HEK293 (cell line): ENCODE results near the gene PARD3B.

Experiments
- ATF2 ChIP-seq: fragments of 450-650 bp; formaldehyde crosslinking; IDR thresholded peaks from 2 replicates; pipeline ENCODE4 v1.5.1; 2016; ENCODE audit warnings: missing biosample characterization, missing genetic modification characterization, low read depth
- EGR2 ChIP-seq: fragments of 450-650 bp; formaldehyde crosslinking; IDR thresholded peaks from 2 replicates; pipeline ENCODE4 v1.5.1; 2016; ENCODE audit warnings: low read depth, missing biosample characterization, missing genetic modification characterization
- HOXC10 ChIP-seq: sonication (generic); formaldehyde crosslinking; IDR thresholded peaks from 2 replicates; pipeline ENCODE4 v1.8.1; 2023; ENCODE audit warnings: mild to moderate bottlenecking, missing genetic modification reagents
- IKZF3 ChIP-seq: fragments of 450-650 bp; IDR thresholded peaks from 2 replicates; pipeline ENCODE4 v1.5.0; 2018; ENCODE audit warnings: missing biosample characterization, mild to moderate bottlenecking, missing genetic modification characterization, moderate library complexity
- SETDB1 ChIP-seq: IDR thresholded peaks from one replicate; pipeline ENCODE4 v1.6.1; 2017; ENCODE audit warnings: mild to moderate bottlenecking, low read length, moderate library complexity, mixed read lengths; ENCODE audit not compliant: insufficient read length
- YY2 ChIP-seq: fragments of 450-650 bp; formaldehyde crosslinking; IDR thresholded peaks from 2 replicates; pipeline ENCODE4 v1.5.1; 2016; ENCODE audit warnings: missing biosample characterization, missing genetic modification characterization
- ZBTB11 ChIP-seq: fragments of 450-650 bp; formaldehyde crosslinking; conservative IDR thresholded peaks from 2 replicates; pipeline ENCODE4 v1.5.1; 2016; ENCODE audit warnings: low read depth, missing biosample characterization, missing genetic modification characterization
- ZBTB17 ChIP-seq: fragments of 450-650 bp; formaldehyde crosslinking; IDR thresholded peaks from 2 replicates; pipeline ENCODE4 v1.5.1; 2016; ENCODE audit warnings: missing biosample characterization, missing genetic modification characterization
- ZBTB49 ChIP-seq: fragments of 450-650 bp; formaldehyde crosslinking; IDR thresholded peaks from 2 replicates; pipeline ENCODE4 v1.5.1; 2016; ENCODE audit warnings: missing biosample characterization, missing genetic modification characterization, low read depth
- ZNF16 ChIP-seq: fragments of 450-650 bp; formaldehyde crosslinking; IDR thresholded peaks from 2 replicates; pipeline ENCODE4 v1.5.1; 2016; ENCODE audit warnings: low read depth, missing biosample characterization, missing genetic modification characterization
- ZNF19 ChIP-seq: fragments of 450-650 bp; formaldehyde crosslinking; IDR thresholded peaks from 2 replicates; pipeline ENCODE4; 2016; ENCODE audit warnings: missing biosample characterization, missing genetic modification characterization, low read depth
- ZNF239 ChIP-seq: fragments of 450-650 bp; formaldehyde crosslinking; IDR thresholded peaks from 2 replicates; pipeline ENCODE4 v1.5.1; 2016; ENCODE audit warnings: missing biosample characterization, missing genetic modification characterization
- ZNF280C ChIP-seq: fragments of 450-650 bp; formaldehyde crosslinking; IDR thresholded peaks from 2 replicates; pipeline ENCODE4 v1.5.1; 2016; ENCODE audit warnings: missing biosample characterization, missing genetic modification characterization
- ZNF600 ChIP-seq: fragments of 450-650 bp; formaldehyde crosslinking; IDR thresholded peaks from 2 replicates; pipeline ENCODE4 v1.5.1; 2016; ENCODE audit warnings: missing biosample characterization, missing genetic modification characterization
- ZNF621 ChIP-seq: fragments of 450-650 bp; formaldehyde crosslinking; IDR thresholded peaks from 2 replicates; pipeline ENCODE4 v1.5.1; 2017; ENCODE audit warnings: missing biosample characterization, missing genetic modification characterization
- ZNF664 ChIP-seq: fragments of 450-650 bp; formaldehyde crosslinking; IDR thresholded peaks from 2 replicates; pipeline ENCODE4 v1.5.1; 2016; ENCODE audit warnings: missing biosample characterization, missing genetic modification characterization
- ZNF670 ChIP-seq: fragments of 450-650 bp; formaldehyde crosslinking; IDR thresholded peaks from 2 replicates; pipeline ENCODE4 v1.5.1; 2016; ENCODE audit warnings: missing biosample characterization, missing genetic modification characterization, low read depth
- ZSCAN23 ChIP-seq: fragments of 450-650 bp; formaldehyde crosslinking; IDR thresholded peaks from 2 replicates; pipeline ENCODE4 v1.5.1; 2016; ENCODE audit warnings: missing biosample characterization, missing genetic modification characterization
- ZSCAN4 ChIP-seq: fragments of 450-650 bp; formaldehyde crosslinking; IDR thresholded peaks from 2 replicates; pipeline ENCODE4 v1.5.1; 2017; ENCODE audit warnings: missing biosample characterization, missing genetic modification characterization
- TF ChIP-seq, protein P1 (sequence below): fragments of 450-650 bp; formaldehyde crosslinking; IDR thresholded peaks from 2 replicates; pipeline ENCODE4 v1.5.1; 2016; ENCODE audit warnings: missing biosample characterization, missing genetic modification characterization
- TF ChIP-seq, protein P2 (sequence below): fragments of 450-650 bp; formaldehyde crosslinking; IDR thresholded peaks from 2 replicates; pipeline ENCODE4 v1.5.1; 2016; ENCODE audit warnings: missing biosample characterization, missing genetic modification characterization
- TF ChIP-seq, protein P3 (sequence below): fragments of 450-650 bp; formaldehyde crosslinking; IDR thresholded peaks from 2 replicates; pipeline ENCODE4 v1.5.1; 2016; ENCODE audit warnings: missing biosample characterization, missing genetic modification characterization

The PARD3B gene

GRCh38 chr2:205610437-205610836 is 1065.2 kb downstream of the PARD3B start (continued):
- TF ChIP-seq ATF2 (tag by site-specific recombination) (no peak), ZNF670 (tag by site-specific recombination) (no peak), IKZF3 (tag by site-specific recombination) (peak; percentile 47; the same call in 1 of the 2 replicates), YY2 (tag by site-specific recombination) (no peak), ZNF19 (tag by site-specific recombination) (no peak), ZSCAN23 (tag by site-specific recombination) (no peak), ZNF600 (no peak), ZBTB17 (no peak), ZNF664 (tag by site-specific recombination) (peak; percentile 78), SETDB1 (no peak), ZNF16 (tag by site-specific recombination) (no peak), ZBTB49 (tag by site-specific recombination) (no peak), ZSCAN4 (tag by site-specific recombination) (no peak), ZBTB11 (tag by site-specific recombination) (peak; percentile 41; the same call in 1 of the 2 replicates), ZNF621 (tag by site-specific recombination) (no peak), EGR2 (no peak; the same call in 1 of the 2 replicates), ZNF239 (no peak), ZNF280C (tag by site-specific recombination) (no peak), HOXC10 (CRISPR knock-in tag) (no peak)
- TF ChIP-seq, protein P1, sequence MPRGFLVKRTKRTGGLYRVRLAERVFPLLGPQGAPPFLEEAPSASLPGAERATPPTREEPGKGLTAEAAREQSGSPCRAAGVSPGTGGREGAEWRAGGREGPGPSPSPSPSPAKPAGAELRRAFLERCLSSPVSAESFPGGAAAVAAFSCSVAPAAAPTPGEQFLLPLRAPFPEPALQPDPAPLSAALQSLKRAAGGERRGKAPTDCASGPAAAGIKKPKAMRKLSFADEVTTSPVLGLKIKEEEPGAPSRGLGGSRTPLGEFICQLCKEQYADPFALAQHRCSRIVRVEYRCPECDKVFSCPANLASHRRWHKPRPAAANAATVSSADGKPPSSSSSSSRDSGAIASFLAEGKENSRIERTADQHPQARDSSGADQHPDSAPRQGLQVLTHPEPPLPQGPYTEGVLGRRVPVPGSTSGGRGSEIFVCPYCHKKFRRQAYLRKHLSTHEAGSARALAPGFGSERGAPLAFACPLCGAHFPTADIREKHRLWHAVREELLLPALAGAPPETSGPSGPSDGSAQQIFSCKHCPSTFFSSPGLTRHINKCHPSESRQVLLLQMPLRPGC (tag by site-specific recombination): no peak
- TF ChIP-seq, protein P2, sequence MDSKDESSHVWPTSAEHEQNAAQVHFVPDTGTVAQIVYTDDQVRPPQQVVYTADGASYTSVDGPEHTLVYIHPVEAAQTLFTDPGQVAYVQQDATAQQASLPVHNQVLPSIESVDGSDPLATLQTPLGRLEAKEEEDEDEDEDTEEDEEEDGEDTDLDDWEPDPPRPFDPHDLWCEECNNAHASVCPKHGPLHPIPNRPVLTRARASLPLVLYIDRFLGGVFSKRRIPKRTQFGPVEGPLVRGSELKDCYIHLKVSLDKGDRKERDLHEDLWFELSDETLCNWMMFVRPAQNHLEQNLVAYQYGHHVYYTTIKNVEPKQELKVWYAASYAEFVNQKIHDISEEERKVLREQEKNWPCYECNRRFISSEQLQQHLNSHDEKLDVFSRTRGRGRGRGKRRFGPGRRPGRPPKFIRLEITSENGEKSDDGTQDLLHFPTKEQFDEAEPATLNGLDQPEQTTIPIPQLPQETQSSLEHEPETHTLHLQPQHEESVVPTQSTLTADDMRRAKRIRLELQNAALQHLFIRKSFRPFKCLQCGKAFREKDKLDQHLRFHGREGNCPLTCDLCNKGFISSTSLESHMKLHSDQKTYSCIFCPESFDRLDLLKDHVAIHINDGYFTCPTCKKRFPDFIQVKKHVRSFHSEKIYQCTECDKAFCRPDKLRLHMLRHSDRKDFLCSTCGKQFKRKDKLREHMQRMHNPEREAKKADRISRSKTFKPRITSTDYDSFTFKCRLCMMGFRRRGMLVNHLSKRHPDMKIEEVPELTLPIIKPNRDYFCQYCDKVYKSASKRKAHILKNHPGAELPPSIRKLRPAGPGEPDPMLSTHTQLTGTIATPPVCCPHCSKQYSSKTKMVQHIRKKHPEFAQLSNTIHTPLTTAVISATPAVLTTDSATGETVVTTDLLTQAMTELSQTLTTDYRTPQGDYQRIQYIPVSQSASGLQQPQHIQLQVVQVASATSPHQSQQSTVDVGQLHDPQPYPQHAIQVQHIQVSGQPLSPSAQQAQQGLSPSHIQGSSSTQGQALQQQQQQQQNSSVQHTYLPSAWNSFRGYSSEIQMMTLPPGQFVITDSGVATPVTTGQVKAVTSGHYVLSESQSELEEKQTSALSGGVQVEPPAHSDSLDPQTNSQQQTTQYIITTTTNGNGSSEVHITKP: no peak
- TF ChIP-seq, protein P3, sequence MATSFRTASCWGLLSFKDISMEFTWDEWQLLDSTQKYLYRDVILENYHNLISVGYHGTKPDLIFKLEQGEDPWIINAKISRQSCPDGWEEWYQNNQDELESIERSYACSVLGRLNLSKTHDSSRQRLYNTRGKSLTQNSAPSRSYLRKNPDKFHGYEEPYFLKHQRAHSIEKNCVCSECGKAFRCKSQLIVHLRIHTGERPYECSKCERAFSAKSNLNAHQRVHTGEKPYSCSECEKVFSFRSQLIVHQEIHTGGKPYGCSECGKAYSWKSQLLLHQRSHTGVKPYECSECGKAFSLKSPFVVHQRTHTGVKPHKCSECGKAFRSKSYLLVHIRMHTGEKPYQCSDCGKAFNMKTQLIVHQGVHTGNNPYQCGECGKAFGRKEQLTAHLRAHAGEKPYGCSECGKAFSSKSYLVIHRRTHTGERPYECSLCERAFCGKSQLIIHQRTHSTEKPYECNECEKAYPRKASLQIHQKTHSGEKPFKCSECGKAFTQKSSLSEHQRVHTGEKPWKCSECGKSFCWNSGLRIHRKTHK (tag by site-specific recombination): no peak
